ENCODE results near the gene KNOP1.
"Not testable (repeated sequence)": the region's sequence is repeated elsewhere in the genome, so short reads cannot be mapped to it uniquely, and the experiment has no call there.

The KNOP1 gene

GRCh38 chr16:19741354-19741753, 23.3 kb upstream of the KNOP1 start:
- no peak for DNase-seq (ENCODE audit: low read depth)

- DNase-seq (ENCODE audit: low read depth): no peak
Measured at GRCh38 chr16:19737306-19738038, 19.4 kb upstream of the KNOP1 start.

- no peak for DNase-seq (ENCODE audit: low read depth)
Measured at GRCh38 chr16:19735074-19735867, 17.2 kb upstream of the KNOP1 start.

GRCh38 chr16:19733551-19733950, 15.5 kb upstream of the KNOP1 start:
- no peak for DNase-seq (ENCODE audit: low read depth)

- DNase-seq (ENCODE audit: low read depth): no peak
Measured at GRCh38 chr16:19728636-19728965, 10.6 kb upstream of the KNOP1 start.

- no peak for DNase-seq (ENCODE audit: low read depth)
Measured at GRCh38 chr16:19722981-19723380, 5.0 kb upstream of the KNOP1 start.

- no peak for DNase-seq (ENCODE audit: low read depth)
Measured at GRCh38 chr16:19722269-19722952, 4.4 kb upstream of the KNOP1 start.

- no peak for DNase-seq (ENCODE audit: low read depth)
Measured at GRCh38 chr16:19718624-19718965, 568 bp upstream of the KNOP1 start.

- DNase-seq (ENCODE audit: low read depth): no peak
Measured at GRCh38 chr16:19717314-19717713, 713 bp downstream of the KNOP1 start.

- not testable (repeated sequence) for DNase-seq (ENCODE audit: low read depth)
Measured at GRCh38 chr16:19716728-19717127, 1.3 kb downstream of the KNOP1 start.

GRCh38 chr16:19716183-19716582, 1.8 kb downstream of the KNOP1 start:
- no peak for DNase-seq (ENCODE audit: low read depth)

- no peak for DNase-seq (ENCODE audit: low read depth)
Measured at GRCh38 chr16:19715566-19715965, 2.5 kb downstream of the KNOP1 start.

GRCh38 chr16:19713697-19714096, 4.3 kb downstream of the KNOP1 start:
- no peak for DNase-seq (ENCODE audit: low read depth)

- no peak for DNase-seq (ENCODE audit: low read depth)
Measured at GRCh38 chr16:19712418-19713058, 5.5 kb downstream of the KNOP1 start.

- no peak for DNase-seq (ENCODE audit: low read depth)
Measured at GRCh38 chr16:19711643-19712042, 6.4 kb downstream of the KNOP1 start.

- DNase-seq (ENCODE audit: low read depth): no peak
Measured at GRCh38 chr16:19710991-19711545, 7.0 kb downstream of the KNOP1 start.

- no peak for DNase-seq (ENCODE audit: low read depth)
Measured at GRCh38 chr16:19710191-19710908, 7.7 kb downstream of the KNOP1 start.

- DNase-seq (ENCODE audit: low read depth): no peak
Measured at GRCh38 chr16:19709381-19710136, 8.5 kb downstream of the KNOP1 start.

GRCh38 chr16:19708296-19709205, 9.5 kb downstream of the KNOP1 start:
- DNase-seq (ENCODE audit: low read depth): no peak

All from stimulated activated CD8-positive, alpha-beta memory T cell treated with anti-CD3 and anti-CD28 coated beads, Interleukin-4, amount 100 ng/mL, for 24 hours (primary cell).